GM21717 (cell line): ENCODE data around the gene CDKN3.
"Not testable (repeated sequence)": the region's sequence is repeated elsewhere in the genome, so short reads cannot be mapped to it uniquely, and the experiment has no call there.

Source experiments
- ATAC-seq: cut with Tn5 transposase; IDR thresholded peaks from one replicate; pipeline ENCODE4 v1.9.1; 2021; ENCODE audit warnings: mild to moderate bottlenecking, moderate library complexity; ENCODE audit not compliant: unreplicated experiment

The CDKN3 gene

GRCh38 chr14:54423991-54424390 is 27.2 kb downstream of the CDKN3 start:
- ATAC-seq, result no peak

- ATAC-seq, result no peak
Measured at GRCh38 chr14:54424479-54424901, 27.7 kb downstream of the CDKN3 start.

GRCh38 chr14:54425068-54425467 is 28.3 kb downstream of the CDKN3 start:
- ATAC-seq, result no peak

GRCh38 chr14:54425537-54426274 is 28.9 kb downstream of the CDKN3 start:
- no peak for ATAC-seq

DNA sequence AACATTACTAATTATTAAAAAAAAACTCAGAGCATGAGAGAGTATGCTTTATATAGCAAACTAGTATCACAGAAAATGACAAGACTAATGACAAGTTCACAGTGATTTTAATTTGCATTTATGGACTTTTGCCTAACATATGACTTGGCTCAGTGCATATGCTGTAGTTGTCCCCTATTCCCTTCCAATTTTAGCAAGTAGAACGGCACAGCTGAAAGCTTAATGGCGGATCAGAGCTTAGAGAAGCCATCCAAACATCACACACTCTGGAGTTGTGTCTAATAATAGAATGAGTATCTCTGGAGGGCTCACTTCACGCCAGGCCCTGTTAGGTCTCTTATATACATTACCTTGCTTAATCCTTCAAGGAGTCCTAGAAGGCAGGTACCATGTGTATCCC is 31.1 kb downstream of the CDKN3 start:
- ATAC-seq, result no peak

GRCh38 chr14:54428527-54428926 is 31.7 kb downstream of the CDKN3 start:
- no peak for ATAC-seq

GRCh38 chr14:54435500-54435981 is 38.7 kb downstream of the CDKN3 start:
- peak; percentile 53 for ATAC-seq

GRCh38 chr14:54437954-54438353 is 41.1 kb downstream of the CDKN3 start:
- not testable (repeated sequence) for ATAC-seq

DNA sequence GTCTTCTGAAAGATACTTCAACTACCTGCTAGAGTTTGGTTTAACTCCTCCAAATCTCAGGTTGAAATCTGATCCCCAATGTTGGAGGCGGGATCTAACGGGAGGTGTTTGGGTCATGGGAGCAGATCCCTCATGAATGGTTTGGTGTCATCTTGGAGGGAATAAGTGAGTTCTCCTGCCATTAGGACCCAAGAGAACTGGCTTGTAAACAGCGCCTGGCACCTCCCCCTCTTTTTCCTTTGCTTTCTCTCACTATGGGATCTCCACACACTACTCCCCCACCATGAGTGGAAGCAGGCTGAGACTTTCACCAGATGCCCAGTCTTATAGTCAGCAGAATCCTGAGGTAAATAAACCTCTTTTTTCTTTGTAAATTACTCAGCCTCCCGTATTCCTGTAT is 41.9 kb downstream of the CDKN3 start:
- no peak for ATAC-seq

- ATAC-seq, result no peak
Measured at GRCh38 chr14:54440037-54440436, 43.2 kb downstream of the CDKN3 start.

DNA sequence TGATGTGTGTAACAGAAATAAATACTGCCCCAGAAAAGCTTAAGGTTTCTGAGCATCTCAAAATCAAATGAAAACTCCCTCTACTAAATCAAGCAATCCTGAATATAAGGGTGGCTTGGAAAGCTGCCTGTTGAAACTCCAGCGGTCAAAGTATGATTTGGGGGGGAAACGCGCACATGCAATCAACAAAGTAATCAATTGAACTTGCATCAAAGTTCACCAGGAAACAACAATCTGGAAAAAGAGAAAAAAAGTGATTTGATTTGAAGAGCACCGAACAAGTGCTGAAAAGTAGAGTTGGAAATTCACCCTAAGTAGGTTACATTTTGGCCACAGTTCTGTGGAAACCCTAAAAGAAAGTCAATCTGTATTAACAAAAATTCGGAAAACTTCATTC is 43.7 kb downstream of the CDKN3 start:
- no peak for ATAC-seq

DNA sequence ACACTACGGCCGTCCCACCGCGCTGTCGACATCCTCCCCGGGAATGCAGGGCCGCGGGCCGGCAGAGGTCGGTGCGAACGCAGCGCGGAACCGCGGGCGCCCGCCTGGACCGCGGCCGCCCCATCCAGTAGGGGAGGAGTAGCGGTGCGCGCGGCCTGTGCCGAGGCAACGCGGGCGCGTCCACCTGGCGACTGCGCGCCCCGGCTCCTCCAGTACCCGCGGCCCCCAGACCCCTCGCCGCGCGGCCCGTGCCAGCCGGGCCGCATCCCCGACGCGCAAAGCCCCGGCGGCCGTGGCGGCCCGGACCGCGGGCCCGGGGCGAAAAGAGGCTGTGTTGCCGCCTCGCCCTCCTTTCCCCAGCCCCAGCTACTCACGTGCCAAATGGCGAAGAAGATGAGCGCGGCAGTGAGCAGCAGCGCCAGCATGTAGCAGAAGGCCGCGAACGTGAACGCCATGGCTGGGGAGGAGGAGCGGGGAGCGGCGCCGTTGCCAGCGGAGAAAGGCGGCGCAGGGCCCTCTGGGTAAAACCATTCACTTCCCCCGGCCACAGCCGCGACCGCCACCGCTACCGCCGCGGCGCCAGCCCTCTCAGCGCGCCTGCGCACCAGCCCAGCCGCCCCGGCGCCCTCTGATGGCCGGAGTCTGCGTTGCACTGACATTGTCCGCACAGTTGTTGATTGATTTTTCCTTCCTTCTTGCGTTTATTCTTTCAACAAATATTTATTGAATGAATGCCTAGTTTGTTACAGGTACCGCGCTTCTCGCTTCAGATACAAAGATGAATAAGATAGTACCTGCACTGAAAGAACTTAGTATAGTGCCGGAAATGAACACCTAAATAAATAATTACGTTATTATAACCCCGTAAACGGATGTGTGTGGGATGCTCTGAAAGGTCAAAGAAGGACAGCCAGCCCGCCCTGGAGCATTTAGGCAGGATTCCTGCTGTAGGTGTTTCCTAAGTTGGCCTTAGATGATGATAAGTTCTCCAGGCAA is 44.4 kb downstream of the CDKN3 start, which contains the start of gene CNIH1:
Gene CNIH1 (minus strand): TSS at position 502 of the 996 bp plus-strand sequence. CDS start 47 bp downstream, at position 455.
- peak; percentile 90 for ATAC-seq

DNA sequence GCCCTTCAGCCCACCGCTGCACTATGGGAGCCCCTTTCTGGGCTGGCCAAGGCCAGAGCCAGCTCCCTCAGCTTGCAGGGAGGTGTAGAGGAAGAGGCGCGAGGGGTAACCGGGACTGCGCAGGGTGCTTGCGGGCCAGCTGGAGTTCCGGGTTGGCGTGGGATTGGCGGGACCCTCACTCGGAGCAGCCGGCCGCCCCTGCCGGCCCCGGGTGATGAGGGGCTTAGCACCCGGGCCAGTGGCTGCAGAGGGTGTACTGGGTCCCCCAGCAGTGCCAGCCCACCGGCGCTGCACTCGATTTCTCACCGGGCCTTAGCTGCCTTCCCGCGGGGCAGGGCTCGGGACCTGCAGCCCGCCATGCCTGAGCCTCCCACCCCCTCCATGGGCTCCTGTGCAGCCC is 46.2 kb downstream of the CDKN3 start:
- not testable (repeated sequence) for ATAC-seq

- ATAC-seq, result no peak
Measured at GRCh38 chr14:54443981-54444380, 47.2 kb downstream of the CDKN3 start.

- no peak for ATAC-seq
Measured at GRCh38 chr14:54444681-54445080, 47.9 kb downstream of the CDKN3 start.

GRCh38 chr14:54446161-54446693 is 49.4 kb downstream of the CDKN3 start:
- no peak for ATAC-seq

DNA sequence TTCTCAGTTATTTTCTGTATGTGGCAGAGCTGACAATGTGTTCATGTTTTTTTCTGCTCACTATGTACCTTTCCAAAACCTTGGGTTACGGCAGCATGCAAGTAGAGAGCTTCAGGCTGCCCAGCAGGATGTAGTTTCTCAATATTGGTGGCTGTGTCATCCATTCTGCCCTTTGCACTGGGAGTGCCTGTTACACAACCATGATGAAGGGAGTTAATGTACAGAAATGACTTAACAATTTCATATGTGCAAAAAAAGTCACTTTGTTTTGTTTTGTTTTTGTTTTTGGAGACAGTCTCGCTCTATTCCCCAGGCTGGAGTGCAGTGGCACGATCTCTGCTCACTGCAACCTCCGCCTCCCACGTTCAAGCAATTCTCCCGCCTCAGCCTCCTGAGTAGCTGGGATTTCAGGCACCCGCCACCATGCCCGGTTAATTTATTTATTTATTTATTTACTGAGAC is 50.5 kb downstream of the CDKN3 start:
- ATAC-seq, result no peak

- peak; percentile 69 for ATAC-seq
Measured at GRCh38 chr14:54450535-54450934, 53.7 kb downstream of the CDKN3 start.

DNA sequence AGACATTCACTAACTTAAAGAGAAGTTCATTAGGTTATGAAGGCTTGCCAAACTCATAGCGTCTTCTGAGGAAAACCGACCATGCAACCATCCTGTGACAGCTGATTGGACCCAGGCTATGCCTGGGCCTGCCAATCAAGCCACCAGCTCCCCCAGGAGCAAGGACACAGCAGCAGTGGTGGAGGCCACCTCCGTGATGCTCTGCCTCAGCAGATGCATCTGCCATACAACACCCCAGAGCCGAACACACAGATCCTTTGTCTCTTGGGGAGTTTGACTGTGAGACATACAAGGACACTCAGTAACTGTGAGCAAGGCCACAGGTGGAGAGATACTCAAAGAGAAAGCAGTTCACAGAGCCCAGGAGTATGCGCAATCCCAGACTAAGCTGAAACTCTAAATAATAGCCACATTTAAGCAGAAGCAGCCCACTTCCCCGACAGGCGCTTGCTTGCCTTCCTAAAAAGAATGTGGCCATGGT is 54.4 kb downstream of the CDKN3 start:
- no peak for ATAC-seq

- no peak for ATAC-seq
Measured at GRCh38 chr14:54451961-54452360, 55.2 kb downstream of the CDKN3 start.

- ATAC-seq, result no peak
Measured at GRCh38 chr14:54453252-54453651, 56.4 kb downstream of the CDKN3 start.
